NCI-H2227 (cell line): Measurements from ENCODE around the gene SPATA17.
"Not testable (repeated sequence)": the region's sequence is repeated elsewhere in the genome, so short reads cannot be mapped to it uniquely, and the experiment has no call there.

ENCODE experiments used
- DNase-seq: peaks from one replicate; lab custom pipeline; 2025; ENCODE audit not compliant: unreplicated experiment; lab: John Stamatoyannopoulos, UW

The SPATA17 gene

GRCh38 chr1:217630711-217631591, at the start of gene SPATA17, which contains the start of gene GPATCH2:
TSS of gene SPATA17 (plus strand) at chr1:217631344. CDS start at chr1:217631379, 35 bp downstream.
TSS of gene GPATCH2 (minus strand) at chr1:217631090. CDS start at chr1:217630971, 119 bp downstream.
- peak; percentile 96 for DNase-seq

- not testable (repeated sequence) for DNase-seq
Measured at GRCh38 chr1:217584286-217584811, 46.8 kb upstream of the SPATA17 start.

GRCh38 chr1:217585577-217585976, 45.6 kb upstream of the SPATA17 start:
- no peak for DNase-seq

- no peak for DNase-seq
Measured at GRCh38 chr1:217586586-217586985, 44.6 kb upstream of the SPATA17 start.

- DNase-seq: no peak
Measured at GRCh38 chr1:217590598-217590997, 40.5 kb upstream of the SPATA17 start.

GRCh38 chr1:217599154-217599553, 32.0 kb upstream of the SPATA17 start:
- DNase-seq: no peak

- DNase-seq: no peak
Measured at GRCh38 chr1:217602380-217602779, 28.8 kb upstream of the SPATA17 start.

GRCh38 chr1:217605390-217605789, 25.8 kb upstream of the SPATA17 start:
- DNase-seq: no peak

GRCh38 chr1:217614200-217614712, 16.9 kb upstream of the SPATA17 start:
- DNase-seq: peak; percentile 3

GRCh38 chr1:217617126-217617525, 14.0 kb upstream of the SPATA17 start:
- no peak for DNase-seq

- no peak for DNase-seq
Measured at GRCh38 chr1:217620814-217621213, 10.3 kb upstream of the SPATA17 start.

GRCh38 chr1:217622042-217622441, 9.1 kb upstream of the SPATA17 start:
- DNase-seq: no peak

- no peak for DNase-seq
Measured at GRCh38 chr1:217626321-217626720, 4.8 kb upstream of the SPATA17 start.

- no peak for DNase-seq
Measured at GRCh38 chr1:217627431-217627830, 3.7 kb upstream of the SPATA17 start.

- no peak for DNase-seq
Measured at GRCh38 chr1:217642455-217642854, 11.3 kb downstream of the SPATA17 start.

GRCh38 chr1:217647791-217648190, 16.6 kb downstream of the SPATA17 start:
- DNase-seq: no peak

- DNase-seq: no peak
Measured at GRCh38 chr1:217650674-217651073, 19.5 kb downstream of the SPATA17 start.

- DNase-seq: no peak
Measured at GRCh38 chr1:217660353-217661062, 29.4 kb downstream of the SPATA17 start.

GRCh38 chr1:217661407-217661806, 30.3 kb downstream of the SPATA17 start:
- no peak for DNase-seq

- DNase-seq: no peak
Measured at GRCh38 chr1:217668351-217668940, 37.3 kb downstream of the SPATA17 start.

GRCh38 chr1:217673387-217673786, 42.2 kb downstream of the SPATA17 start:
- DNase-seq: no peak
